ENCODE data around the gene CCR6.
A peak's percentile ranks its signal among the peaks of the same experiment; 100 is the strongest.

CCR6 gene

GRCh38 chr6:167122827-167123657 is at the start of gene CCR6:
Gene CCR6, plus strand, starts transcription at chr6:167123096. Its CDS starts 13,039 bp downstream, at chr6:167136135.
- no peak within 1 kb of the TSS for H3K27ac ChIP-seq (ENCODE audit: low read length)
- H4K20me1 ChIP-seq (ENCODE audit: insufficient read depth, low read length), result no peaks in the 10 kb centered on the region
- no peaks in the 10 kb centered on the region for H3K79me2 ChIP-seq (ENCODE audit: low read length)
- H3K4me2 ChIP-seq (ENCODE audit: low read length), result peak within 1 kb of the TSS; percentile 57
- H3K9ac ChIP-seq (ENCODE audit: low read length), result no peak within 1 kb of the TSS
- H3K9me3 ChIP-seq (ENCODE audit: insufficient read depth, low read length), result peaks cover 3% of the 10 kb centered on the region; the same call in 1 of the 2 replicates
- H3K4me1 ChIP-seq (ENCODE audit: low read length), result peaks cover 66% of the 10 kb centered on the region
- H3K36me3 ChIP-seq (replicated peaks; ENCODE audit: low read depth, low read length), result peaks cover 2% of the 10 kb centered on the region
- no peak within 1 kb of the TSS for H2AFZ ChIP-seq (ENCODE audit: low read depth, low read length)
- peaks cover 46% of the 10 kb centered on the region for H3K27me3 ChIP-seq (ENCODE audit: low read depth, low read length)
- peak within 1 kb of the TSS; percentile 33 for H3K4me3 ChIP-seq (ENCODE audit: low read length)
- no peak for TF ChIP-seq EZH2phosphoT487 (IDR thresholded peaks at IDR 0.05; ENCODE audit: low read depth)
- no peak for TF ChIP-seq CTCF (IDR thresholded peaks at IDR 0.05; ENCODE audit: low read depth, low read length)

- no peak overlapping the region for H3K27ac ChIP-seq (ENCODE audit: low read length)
- no peaks in the 10 kb centered on the region for H3K79me2 ChIP-seq (ENCODE audit: low read length)
- H3K27me3 ChIP-seq (ENCODE audit: low read depth, low read length), result peaks cover 53% of the 10 kb centered on the region
- H3K9ac ChIP-seq (ENCODE audit: low read length), result no peak overlapping the region
- TF ChIP-seq CTCF (IDR thresholded peaks at IDR 0.05; ENCODE audit: low read depth, low read length) (no peak), EZH2phosphoT487 (IDR thresholded peaks at IDR 0.05; ENCODE audit: low read depth) (no peak)
- no peaks in the 10 kb centered on the region for H3K36me3 ChIP-seq (replicated peaks; ENCODE audit: low read depth, low read length)
- H4K20me1 ChIP-seq (ENCODE audit: insufficient read depth, low read length), result no peaks in the 10 kb centered on the region
- peaks cover 11% of the 10 kb centered on the region for H3K4me1 ChIP-seq (ENCODE audit: low read length)
- H3K4me2 ChIP-seq (ENCODE audit: low read length), result no peak overlapping the region
- H3K9me3 ChIP-seq (ENCODE audit: insufficient read depth, low read length), result no peaks in the 10 kb centered on the region
- H3K4me3 ChIP-seq (ENCODE audit: low read length), result no peak overlapping the region
- H2AFZ ChIP-seq (ENCODE audit: low read depth, low read length), result no peak overlapping the region
Observed at GRCh38 chr6:167073679-167074274, 49.1 kb upstream of the CCR6 start.

- Histone ChIP-seq H4K20me1 (ENCODE audit: insufficient read depth, low read length) (no peaks in the 10 kb centered on the region), H3K9ac (ENCODE audit: low read length) (no peak overlapping the region), H3K27ac (ENCODE audit: low read length) (no peak overlapping the region), H3K27me3 (ENCODE audit: low read depth, low read length) (peaks cover 52% of the 10 kb centered on the region), H3K4me1 (ENCODE audit: low read length) (peaks cover 30% of the 10 kb centered on the region), H3K4me2 (ENCODE audit: low read length) (no peak overlapping the region), H2AFZ (ENCODE audit: low read depth, low read length) (no peak overlapping the region), H3K79me2 (ENCODE audit: low read length) (no peaks in the 10 kb centered on the region), H3K36me3 (replicated peaks; ENCODE audit: low read depth, low read length) (no peaks in the 10 kb centered on the region), H3K4me3 (ENCODE audit: low read length) (no peak overlapping the region), H3K9me3 (ENCODE audit: insufficient read depth, low read length) (no peaks in the 10 kb centered on the region)
- TF ChIP-seq CTCF (IDR thresholded peaks at IDR 0.05; ENCODE audit: low read depth, low read length), result no peak
- TF ChIP-seq EZH2phosphoT487 (IDR thresholded peaks at IDR 0.05; ENCODE audit: low read depth), result no peak
Observed at GRCh38 chr6:167077241-167077932, 45.5 kb upstream of the CCR6 start.

- Histone ChIP-seq H3K4me3 (ENCODE audit: low read length) (no peak overlapping the region), H3K79me2 (ENCODE audit: low read length) (no peaks in the 10 kb centered on the region), H3K9ac (ENCODE audit: low read length) (no peak overlapping the region), H3K27ac (ENCODE audit: low read length) (no peak overlapping the region), H3K27me3 (ENCODE audit: low read depth, low read length) (peaks cover 47% of the 10 kb centered on the region), H3K4me1 (ENCODE audit: low read length) (peaks cover 30% of the 10 kb centered on the region), H2AFZ (ENCODE audit: low read depth, low read length) (no peak overlapping the region), H3K36me3 (replicated peaks; ENCODE audit: low read depth, low read length) (no peaks in the 10 kb centered on the region), H3K9me3 (ENCODE audit: insufficient read depth, low read length) (no peaks in the 10 kb centered on the region), H4K20me1 (ENCODE audit: insufficient read depth, low read length) (no peaks in the 10 kb centered on the region), H3K4me2 (ENCODE audit: low read length) (no peak overlapping the region)
- no peak for TF ChIP-seq EZH2phosphoT487 (IDR thresholded peaks at IDR 0.05; ENCODE audit: low read depth)
- no peak for TF ChIP-seq CTCF (IDR thresholded peaks at IDR 0.05; ENCODE audit: low read depth, low read length)
Observed at GRCh38 chr6:167078745-167079144, 44.2 kb upstream of the CCR6 start.
